ENCODE measurements around the gene STIMATE. TPM values are rescaled to one million over a fixed set of nuclear protein-coding genes. Genes with fewer than 3 reads are reported as not detected.

The STIMATE gene
- total and polyA plus RNA-seq, 2 of the 4 experiments (the other 2 are of a cell fraction): 10.6 to 17.8 TPM

GRCh38 chr3:52930748-52931147 is 33.4 kb upstream of the STIMATE start:
- DNase-seq (no peak), ATAC-seq (ENCODE audit: low read depth) (no peak)
- Histone ChIP-seq H3K4me1 (ENCODE audit: control insufficient read depth, insufficient read depth, low read length) (no peaks in the 10 kb centered on the region), H4K8ac (ENCODE audit: low read depth in 2 of 2, low read length in 2 of 2) (no peak overlapping the region), H3K14ac (replicated peaks; ENCODE audit: low read depth, low read length) (no peak overlapping the region), H3K18ac (ENCODE audit: low read depth, low read length) (no peak overlapping the region), H4K5ac (ENCODE audit: low read depth, low read length) (no peak overlapping the region), H3K27ac (ENCODE audit: insufficient read depth, low read length) (no peak overlapping the region), H3K79me1 (ENCODE audit: low read depth in 1 of 2, low read length in 2 of 2) (no peaks in the 10 kb centered on the region), H2BK20ac (ENCODE audit: low read depth, low read length) (no peak overlapping the region), H2BK120ac (ENCODE audit: low read depth, low read length) (no peak overlapping the region), H3K9me1 (ENCODE audit: insufficient read depth, low read length) (no peaks in the 10 kb centered on the region), H3K56ac (ENCODE audit: extremely low read depth, insufficient read depth, low read length) (no peak overlapping the region), H2AFZ (replicated peaks; ENCODE audit: low read length, poor library complexity) (no peak overlapping the region), H2BK5ac (ENCODE audit: low read depth, low read length, poor library complexity, severe bottlenecking) (no peak overlapping the region), H3K9me3 (ENCODE audit: control insufficient read depth, insufficient read depth, low read length) (no peaks in the 10 kb centered on the region), H3K36me3 (ENCODE audit: control insufficient read depth, insufficient read depth, low read length) (no peaks in the 10 kb centered on the region), H2AK5ac (ENCODE audit: low read depth, low read length) (no peak overlapping the region), H2BK15ac (ENCODE audit: low read depth, low read length) (no peak overlapping the region), H3K4me3 (ENCODE audit: insufficient read depth, low read depth, low read length) (no peak overlapping the region), H3K4ac (ENCODE audit: low read depth, low read length) (no peak overlapping the region), H3K27me3 (ENCODE audit: control insufficient read depth, insufficient read depth, low read length) (no peaks in the 10 kb centered on the region), H4K20me1 (ENCODE audit: insufficient read depth, low read length) (no peaks in the 10 kb centered on the region), H3K9ac (ENCODE audit: low read depth, low read length) (no peak overlapping the region), H2AK9ac (replicated peaks; ENCODE audit: low read depth, low read length, poor library complexity) (no peak overlapping the region), H4K91ac (ENCODE audit: insufficient read depth, low read depth, low read length) (no peak overlapping the region), H3K4me2 (ENCODE audit: low read depth, low read length) (no peak overlapping the region), H3K23ac (ENCODE audit: low read depth, low read length) (no peak overlapping the region)
- no TSS peak for BruUV-seq (replicated peaks)
- ChIA-PET CTCF (no interaction called here), POLR2A (ENCODE audit: unreplicated experiment) (no interaction called here)
- in situ Hi-C loops (cut with MboI; ENCODE audit: low sequenced_read_pairs): no loop called here
- dilution Hi-C loops (cut with HindIII; ENCODE audit: low sequenced_read_pairs, unreplicated experiment): no loop called here
- intact Hi-C loops (cut with micrococcal nuclease): no loop called here
- TF ChIP-seq ELK1 (IDR thresholded peaks at IDR 0.05; ENCODE audit: borderline replicate concordance, low read depth, low read length) (no peak), RAD21 (IDR thresholded peaks at IDR 0.05; ENCODE audit: low read length) (no peak), NFE2L2 (IDR thresholded peaks at IDR 0.05; ENCODE audit: low read depth, low read length) (no peak), MAZ (IDR thresholded peaks at IDR 0.05; ENCODE audit: borderline replicate concordance, low read depth, low read length) (no peak), MAFK (IDR thresholded peaks at IDR 0.05; ENCODE audit: low read depth, low read length) (no peak), MXI1 (IDR thresholded peaks at IDR 0.05; ENCODE audit: borderline replicate concordance, low read depth, low read length) (no peak), POLR2A (IDR thresholded peaks at IDR 0.05; ENCODE audit: low read depth, low read length) (no peak), CTCF (conservative IDR thresholded peaks at IDR 0.05; ENCODE audit: low read depth, low read length) (no peak), CHD1 (IDR thresholded peaks at IDR 0.05; ENCODE audit: low read depth, low read length) (no peak), FOS (IDR thresholded peaks at IDR 0.05; ENCODE audit: low read depth, low read length) (no peak), SMC3 (IDR thresholded peaks at IDR 0.05; ENCODE audit: low read depth, low read length) (no peak), RCOR1 (IDR thresholded peaks at IDR 0.05; ENCODE audit: insufficient replicate concordance, low read length) (no peak), CEBPB (IDR thresholded peaks at IDR 0.05; ENCODE audit: low read depth, low read length) (no peak), RFX5 (IDR thresholded peaks at IDR 0.05; ENCODE audit: low read depth, low read length) (no peak)
- TF ChIP-seq, protein P1, sequence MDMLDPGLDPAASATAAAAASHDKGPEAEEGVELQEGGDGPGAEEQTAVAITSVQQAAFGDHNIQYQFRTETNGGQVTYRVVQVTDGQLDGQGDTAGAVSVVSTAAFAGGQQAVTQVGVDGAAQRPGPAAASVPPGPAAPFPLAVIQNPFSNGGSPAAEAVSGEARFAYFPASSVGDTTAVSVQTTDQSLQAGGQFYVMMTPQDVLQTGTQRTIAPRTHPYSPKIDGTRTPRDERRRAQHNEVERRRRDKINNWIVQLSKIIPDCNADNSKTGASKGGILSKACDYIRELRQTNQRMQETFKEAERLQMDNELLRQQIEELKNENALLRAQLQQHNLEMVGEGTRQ (IDR thresholded peaks at IDR 0.05; ENCODE audit: low read depth, low read length): no peak
- WGBS, 2 experiments (ENCODE audit: extremely low coverage in 2 of 2, insufficient read length in 1 of 2): no CpG with 5 or more reads among the region's 3 CpGs

Data from IMR-90 (cell line).